ENCODE measurements around the gene RALGDS. TPM values are rescaled to one million over a fixed set of nuclear protein-coding genes. Genes with fewer than 3 reads are reported as not detected.

RALGDS gene
- total RNA-seq, 2 experiments from 2014 or later, result 85.7 to 102 TPM

- peaks cover 32% of the 10 kb centered on the region for H3K36me3 Mint-ChIP-seq (ENCODE audit: low read depth)
Measured at GRCh38 chr9:133132174-133132573, 11.1 kb upstream of the RALGDS start.

DNA sequence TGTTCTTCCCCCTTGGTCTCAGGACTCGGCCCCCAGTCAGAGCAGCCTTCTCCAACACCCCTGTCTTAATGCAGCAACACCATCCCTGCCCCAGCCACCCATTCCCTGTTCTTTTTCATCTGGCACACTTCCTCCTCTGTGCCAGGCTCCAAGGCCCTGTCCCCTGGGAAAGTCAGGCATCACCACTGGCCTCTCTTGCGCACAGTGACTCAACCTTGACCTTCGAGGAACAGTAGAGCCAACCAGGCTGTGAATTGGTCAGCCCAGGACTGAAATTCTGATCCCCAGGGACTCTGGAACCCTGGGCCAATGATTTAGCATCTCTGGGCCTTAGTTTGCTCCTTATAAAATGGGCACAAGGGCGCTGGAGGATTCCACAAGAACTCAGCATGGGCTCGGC lies 10.5 kb upstream of the RALGDS start:
- H3K27ac Mint-ChIP-seq, result peak overlapping the region; percentile 99
- no peak for ATAC-seq
- DNase-seq, result no peak
- H3K27me3 Mint-ChIP-seq (ENCODE audit: low read depth), result no peaks in the 10 kb centered on the region
- CTCF ChIA-PET, result interaction anchor here (0.8 to 14.0 kb wide), 2 partner anchors 9 to 15 kb away, joined by 3 to 288 read pairs; no protein-coding TSS in a partner anchor
- H3K36me3 Mint-ChIP-seq (ENCODE audit: low read depth), result peaks cover 31% of the 10 kb centered on the region
- H3K9me3 Mint-ChIP-seq (ENCODE audit: insufficient read depth), result no peaks in the 10 kb centered on the region
- POLR2A ChIA-PET, result interaction anchor here (0.7 to 1.8 kb wide), 5 partner anchors 7 to 101 kb away, joined by 3 to 15 read pairs (median 3); partner anchors contain the start of gene GTF3C5
- H3K4me1 Mint-ChIP-seq (ENCODE audit: low read depth), result peaks cover 89% of the 10 kb centered on the region
- peak overlapping the region; percentile 23 for H3K4me3 Mint-ChIP-seq

More at GRCh38 chr9:133132174-133132573, 11.1 kb upstream of the RALGDS start:
- Mint-ChIP-seq H3K9me3 (ENCODE audit: insufficient read depth) (no peaks in the 10 kb centered on the region), H3K4me3 (no peak overlapping the region), H3K27ac (peak overlapping the region; percentile 99), H3K27me3 (ENCODE audit: low read depth) (no peaks in the 10 kb centered on the region), H3K4me1 (ENCODE audit: low read depth) (peaks cover 89% of the 10 kb centered on the region)
- ChIA-PET CTCF (interaction anchor here (1.2 to 14.0 kb wide), 2 partner anchors 14 to 54 kb away, joined by 3 to 288 read pairs; no protein-coding TSS in a partner anchor), POLR2A (interaction anchor here (0.7 to 4.4 kb wide), 2 partner anchors 11 to 12 kb away, joined by 3 to 64 read pairs; no protein-coding TSS in a partner anchor)
- ATAC-seq (no peak), DNase-seq (no peak)

DNA sequence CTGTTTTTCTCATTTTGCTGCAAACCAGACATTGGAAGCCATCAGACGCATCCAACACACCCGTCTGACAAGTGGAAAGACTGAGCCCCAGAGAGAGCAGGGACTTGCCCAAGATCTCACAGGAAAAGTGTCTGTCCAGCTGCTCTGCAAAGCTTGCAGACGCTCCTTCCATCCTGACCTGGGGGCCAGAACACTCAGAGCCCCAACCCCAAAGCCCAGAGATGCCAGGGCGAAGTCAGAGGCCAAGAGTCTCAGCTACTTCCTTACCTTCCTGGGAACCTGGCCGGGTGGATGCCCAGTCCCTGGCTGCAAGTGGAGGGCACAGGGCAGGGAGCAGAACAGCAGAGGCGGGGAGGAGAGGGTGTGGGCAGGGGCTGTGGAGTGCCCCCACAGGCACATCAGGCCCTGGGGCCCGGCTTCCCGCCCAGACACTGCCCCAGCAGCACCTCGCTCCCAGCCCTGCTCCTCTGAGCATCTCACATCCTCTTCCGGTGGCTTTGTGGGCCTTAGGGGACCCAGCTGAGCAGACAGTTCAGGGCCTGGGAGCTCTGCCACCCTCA lies 9.7 kb upstream of the RALGDS start:
- no peaks in the 10 kb centered on the region for H3K9me3 Mint-ChIP-seq (ENCODE audit: insufficient read depth)
- ATAC-seq, result peak; percentile 50
- peaks cover 31% of the 10 kb centered on the region for H3K36me3 Mint-ChIP-seq (ENCODE audit: low read depth)
- POLR2A ChIA-PET, result interaction anchor here (0.8 to 1.8 kb wide), 7 partner anchors 8 to 100 kb away, joined by 3 to 15 read pairs (median 3); partner anchors contain the start of gene GTF3C5
- H3K4me3 Mint-ChIP-seq, result peak overlapping the region; percentile 88
- peaks cover 89% of the 10 kb centered on the region for H3K4me1 Mint-ChIP-seq (ENCODE audit: low read depth)
- CTCF ChIA-PET, result interaction anchor here (0.8 to 14.0 kb wide), 2 partner anchors 8 to 15 kb away, joined by 3 to 288 read pairs; no protein-coding TSS in a partner anchor
- H3K27me3 Mint-ChIP-seq (ENCODE audit: low read depth), result no peaks in the 10 kb centered on the region
- DNase-seq, result peak; percentile 81
- H3K27ac Mint-ChIP-seq, result peak overlapping the region; percentile 99

DNA sequence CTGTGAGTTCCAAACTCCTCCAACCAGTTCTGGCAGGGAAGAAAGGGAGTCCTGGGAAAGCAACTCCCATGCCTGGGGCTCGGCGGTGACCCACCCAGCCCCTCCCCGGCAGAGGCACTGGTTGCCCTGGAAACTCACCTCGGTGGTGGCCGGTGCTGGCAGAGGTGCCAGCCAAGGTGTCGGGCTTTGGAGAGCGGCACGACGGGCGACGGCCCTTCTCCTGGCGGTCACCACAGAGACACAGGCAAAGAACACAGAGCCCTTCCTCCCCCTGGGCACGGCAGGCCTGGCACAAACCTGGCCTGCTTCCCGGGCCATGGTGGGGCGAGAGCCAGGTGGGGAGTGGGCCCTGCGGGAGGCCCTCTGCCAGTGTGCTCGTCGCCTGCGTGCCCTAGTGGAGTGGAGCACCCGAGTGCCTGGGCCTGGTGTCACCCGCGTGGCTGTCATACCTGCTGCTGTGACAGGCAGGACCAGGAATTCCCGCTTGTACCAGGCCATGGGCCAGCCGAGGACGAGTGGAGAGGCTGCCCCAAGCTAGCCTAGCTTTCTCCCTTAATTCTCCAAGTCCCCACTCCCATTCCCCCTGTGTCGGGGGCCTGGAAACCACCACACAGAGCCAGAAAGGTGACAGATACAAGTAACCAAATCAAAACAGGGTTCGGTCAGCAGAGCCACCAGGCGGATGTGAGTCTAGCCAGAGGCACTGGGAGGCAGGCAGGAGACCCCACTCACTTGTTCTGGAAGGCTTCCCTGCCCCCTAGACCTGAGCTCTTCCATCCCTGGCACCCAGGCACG lies 8.2 kb upstream of the RALGDS start:
- DNase-seq (no peak), ATAC-seq (no peak)
- peaks cover 36% of the 10 kb centered on the region for H3K36me3 Mint-ChIP-seq (ENCODE audit: low read depth)
- no peaks in the 10 kb centered on the region for H3K9me3 Mint-ChIP-seq (ENCODE audit: insufficient read depth)
- H3K27ac Mint-ChIP-seq, result peak overlapping the region; percentile 99
- ChIA-PET CTCF (interaction anchor here (14.0 kb wide), 1 partner anchor 17 kb away, joined by 288 read pairs; no protein-coding TSS in a partner anchor), POLR2A (no interaction called here)
- H3K27me3 Mint-ChIP-seq (ENCODE audit: low read depth), result no peaks in the 10 kb centered on the region
- H3K4me1 Mint-ChIP-seq (ENCODE audit: low read depth), result peaks cover 87% of the 10 kb centered on the region
- peak overlapping the region; percentile 66 for H3K4me3 Mint-ChIP-seq

- no peaks in the 10 kb centered on the region for H3K27me3 Mint-ChIP-seq (ENCODE audit: low read depth)
- H3K9me3 Mint-ChIP-seq (ENCODE audit: insufficient read depth), result no peaks in the 10 kb centered on the region
- H3K4me1 Mint-ChIP-seq (ENCODE audit: low read depth), result peaks cover 86% of the 10 kb centered on the region
- H3K4me3 Mint-ChIP-seq, result peak overlapping the region; percentile 31
- ChIA-PET POLR2A (interaction anchor here (1.0 kb wide), 1 partner anchor 16 kb away, joined by 3 read pairs; no protein-coding TSS in a partner anchor), CTCF (interaction anchor here (2.1 to 14.0 kb wide), 2 partner anchors 9 to 18 kb away, joined by 10 to 288 read pairs; no protein-coding TSS in a partner anchor)
- peaks cover 33% of the 10 kb centered on the region for H3K36me3 Mint-ChIP-seq (ENCODE audit: low read depth)
- DNase-seq, result no peak
- peak overlapping the region; percentile 74 for H3K27ac Mint-ChIP-seq
- ATAC-seq, result no peak
Measured at GRCh38 chr9:133128152-133128551, 7.1 kb upstream of the RALGDS start.

DNA sequence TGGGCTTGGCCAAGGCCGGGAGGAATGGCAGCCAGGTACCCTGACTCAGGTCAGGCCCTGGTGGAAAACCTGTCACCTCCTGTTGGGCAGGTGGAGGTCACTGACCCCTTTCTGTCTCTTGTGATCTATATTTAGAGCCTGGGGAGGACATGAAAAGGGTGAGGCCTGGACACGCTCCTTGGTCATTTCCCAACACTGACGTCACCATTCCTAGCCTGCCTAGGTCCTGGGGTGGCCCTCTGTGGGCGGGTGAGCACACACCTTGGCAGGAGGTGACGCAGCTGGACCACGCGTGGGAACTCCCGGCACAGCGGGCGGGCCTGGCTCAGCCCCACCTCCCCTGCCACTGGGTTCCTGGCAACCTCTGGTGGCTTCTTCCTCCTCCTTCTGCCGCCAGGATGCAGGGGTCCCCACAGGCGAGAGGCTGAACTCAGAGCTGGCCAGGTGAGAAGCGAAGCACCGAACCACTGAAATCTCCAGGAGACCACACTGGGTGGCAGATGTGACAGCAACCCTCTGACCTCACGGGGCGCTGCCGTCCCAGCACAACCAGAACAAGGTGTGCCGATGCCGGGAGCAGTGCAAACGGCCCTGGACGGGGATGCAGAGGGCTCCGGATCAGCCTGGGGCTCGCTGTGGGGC lies 6.4 kb upstream of the RALGDS start:
- Mint-ChIP-seq H3K36me3 (ENCODE audit: low read depth) (peaks cover 33% of the 10 kb centered on the region), H3K4me1 (ENCODE audit: low read depth) (peaks cover 85% of the 10 kb centered on the region), H3K27me3 (ENCODE audit: low read depth) (no peaks in the 10 kb centered on the region), H3K27ac (peak overlapping the region; percentile 85), H3K4me3 (peak overlapping the region; percentile 31), H3K9me3 (ENCODE audit: insufficient read depth) (no peaks in the 10 kb centered on the region)
- ChIA-PET CTCF (interaction anchor here (2.1 to 14.0 kb wide), 2 partner anchors 9 to 19 kb away, joined by 10 to 288 read pairs; no protein-coding TSS in a partner anchor), POLR2A (interaction anchor here (1.0 to 1.1 kb wide), 3 partner anchors 17 to 97 kb away, joined by 3 to 4 read pairs (median 3); partner anchors contain the start of gene GTF3C5)
- DNase-seq (peak; percentile 42), ATAC-seq (no peak)

- ChIA-PET POLR2A (interaction anchor here (1.1 kb wide), 2 partner anchors 18 to 96 kb away, joined by 3 to 4 read pairs; partner anchors contain the start of gene GTF3C5), CTCF (interaction anchor here (1.5 to 14.0 kb wide), 3 partner anchors 10 to 19 kb away, joined by 7 to 288 read pairs (median 10); no protein-coding TSS in a partner anchor)
- ATAC-seq, result no peak
- Mint-ChIP-seq H3K27me3 (ENCODE audit: low read depth) (no peaks in the 10 kb centered on the region), H3K4me3 (no peak overlapping the region), H3K36me3 (ENCODE audit: low read depth) (peaks cover 29% of the 10 kb centered on the region), H3K9me3 (ENCODE audit: insufficient read depth) (no peaks in the 10 kb centered on the region), H3K27ac (peak overlapping the region; percentile 85), H3K4me1 (ENCODE audit: low read depth) (peaks cover 85% of the 10 kb centered on the region)
- DNase-seq, result no peak
Measured at GRCh38 chr9:133126697-133127339, 5.8 kb upstream of the RALGDS start.

- Mint-ChIP-seq H3K4me1 (ENCODE audit: low read depth) (peaks cover 84% of the 10 kb centered on the region), H3K4me3 (peak overlapping the region; percentile 67), H3K36me3 (ENCODE audit: low read depth) (peaks cover 24% of the 10 kb centered on the region), H3K27ac (peak overlapping the region; percentile 85), H3K9me3 (ENCODE audit: insufficient read depth) (no peaks in the 10 kb centered on the region), H3K27me3 (ENCODE audit: low read depth) (no peaks in the 10 kb centered on the region)
- CTCF ChIA-PET, result interaction anchor here (1.5 to 14.0 kb wide), 3 partner anchors 10 to 20 kb away, joined by 7 to 288 read pairs (median 10); no protein-coding TSS in a partner anchor
- DNase-seq (peak; percentile 46), ATAC-seq (no peak)
- POLR2A ChIA-PET, result interaction anchor here (0.9 to 1.3 kb wide), 5 partner anchors 8 to 96 kb away, joined by 3 to 5 read pairs (median 4); partner anchors contain the start of gene GTF3C5
Measured at GRCh38 chr9:133125941-133126696, 5.1 kb upstream of the RALGDS start.

GRCh38 chr9:133124907-133125275 lies 3.9 kb upstream of the RALGDS start:
- H3K27me3 Mint-ChIP-seq (ENCODE audit: low read depth), result no peaks in the 10 kb centered on the region
- ChIA-PET POLR2A (interaction anchor here (1.3 kb wide), 1 partner anchor 9 kb away, joined by 5 read pairs; no protein-coding TSS in a partner anchor), CTCF (interaction anchor here (14.0 kb wide), 1 partner anchor 21 kb away, joined by 288 read pairs; no protein-coding TSS in a partner anchor)
- DNase-seq (no peak), ATAC-seq (no peak)
- H3K36me3 Mint-ChIP-seq (ENCODE audit: low read depth), result peaks cover 19% of the 10 kb centered on the region
- no peaks in the 10 kb centered on the region for H3K9me3 Mint-ChIP-seq (ENCODE audit: insufficient read depth)
- H3K27ac Mint-ChIP-seq, result peak overlapping the region; percentile 49
- H3K4me3 Mint-ChIP-seq, result no peak overlapping the region
- peaks cover 83% of the 10 kb centered on the region for H3K4me1 Mint-ChIP-seq (ENCODE audit: low read depth)
